GM18498 (cell line): ENCODE measurements around the gene CPNE4.
"Not testable (repeated sequence)": the region's sequence is repeated elsewhere in the genome, so short reads cannot be mapped to it uniquely, and the experiment has no call there.

ENCODE experiments used
- ATAC-seq: cut with Tn5 transposase; IDR thresholded peaks from one replicate; pipeline ENCODE4 v1.9.1; 2021; ENCODE audit warnings: mild to moderate bottlenecking, moderate library complexity; ENCODE audit not compliant: unreplicated experiment

The CPNE4 gene

GRCh38 chr3:131491084-131491483 is 543.7 kb downstream of the CPNE4 start:
- no peak for ATAC-seq

GRCh38 chr3:131486545-131486944 is 548.3 kb downstream of the CPNE4 start:
- not testable (repeated sequence) for ATAC-seq

- ATAC-seq: no peak
These were observed 549.7 kb downstream of the CPNE4 start for GRCh38 chr3:131485119-131485518.

DNA sequence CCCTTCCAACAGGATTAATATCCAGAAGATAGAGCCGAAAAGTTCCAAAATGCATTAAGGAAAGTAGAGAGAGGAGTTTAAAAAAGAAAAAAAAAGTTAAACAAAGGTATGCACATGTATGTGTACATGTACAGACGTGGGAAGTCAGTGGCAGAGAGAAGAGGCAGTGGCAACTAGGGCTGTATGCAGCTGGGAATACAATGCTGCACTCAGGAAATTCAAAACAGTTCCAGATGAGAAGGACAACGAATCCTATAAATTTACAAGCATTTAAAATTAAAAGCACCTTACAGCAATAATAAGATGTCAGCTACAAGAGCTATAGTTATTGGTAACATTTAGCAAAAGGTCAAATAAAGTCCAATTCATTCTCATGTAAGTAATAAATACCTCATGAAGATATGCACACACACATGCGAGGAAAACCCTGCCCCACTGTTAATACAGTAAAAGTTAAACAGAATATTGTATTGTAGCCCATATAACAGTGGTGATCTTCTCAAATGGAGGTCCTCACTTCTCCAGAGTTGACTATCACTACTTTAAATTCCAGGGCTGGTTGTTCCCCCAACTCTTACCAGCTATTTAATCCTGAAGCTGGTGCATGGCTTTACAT is 550.2 kb downstream of the CPNE4 start:
- no peak for ATAC-seq
